A549 (cell line): ENCODE measurements around the gene IPO5.

Source experiments
- BCL3 ChIP-seq: fragments of >200 bp; sonication (Bioruptor Twin); formaldehyde crosslinking; IDR thresholded peaks from 3 replicates; pipeline ENCODE4 v1.6.1; 2016
- EHMT2 ChIP-seq: fragments of 200-600 bp; sonication (generic); IDR thresholded peaks from 2 replicates; pipeline ENCODE4 v1.6.1; 2016; ENCODE audit warnings: antibody characterized with exemption, low read depth, mild to moderate bottlenecking, moderate library complexity
- MAX ChIP-seq: IDR thresholded peaks from 2 replicates; pipeline ENCODE4 v1.6.1; 2012

- TF ChIP-seq EHMT2 = no peak
- no peak for TF ChIP-seq MAX
- TF ChIP-seq BCL3 = no peak
These were observed 7.6 kb upstream of the IPO5 start for GRCh38 chr13:97945792-97946419.
